Osteocyte (in vitro differentiated cells): Measurements from ENCODE around the gene ZSCAN25. TPM values are rescaled to one million over a fixed set of nuclear protein-coding genes. Genes with fewer than 3 reads are reported as not detected.

ENCODE experiments used
- DNase-seq: peaks from one replicate; pipeline ENCODE4 v3.0.0; 2021; ENCODE audit warnings: mixed read lengths; ENCODE audit not compliant: unreplicated experiment; ENCODE audit errors: extremely low spot score
- H3K27ac Mint-ChIP-seq: one replicate; pipeline ENCODE4 v1.8.0; 2021; ENCODE audit warnings: mild to moderate bottlenecking, mixed read lengths; ENCODE audit not compliant: unreplicated experiment
- H3K27me3 Mint-ChIP-seq: one replicate; pipeline ENCODE4 v1.8.0; 2021; ENCODE audit warnings: mixed read lengths; ENCODE audit not compliant: unreplicated experiment
- H3K36me3 Mint-ChIP-seq: one replicate; pipeline ENCODE4 v1.8.0; 2021; ENCODE audit warnings: mixed read lengths; ENCODE audit not compliant: unreplicated experiment
- H3K4me1 Mint-ChIP-seq: one replicate; pipeline ENCODE4 v1.8.0; 2021; ENCODE audit warnings: mixed read lengths; ENCODE audit not compliant: unreplicated experiment
- H3K4me3 Mint-ChIP-seq: one replicate; pipeline ENCODE4 v1.8.0; 2021; ENCODE audit warnings: mild to moderate bottlenecking, moderate library complexity, mixed read lengths; ENCODE audit not compliant: unreplicated experiment
- H3K9me3 Mint-ChIP-seq: one replicate; pipeline ENCODE4 v1.8.0; 2021; ENCODE audit warnings: mixed read lengths; ENCODE audit not compliant: unreplicated experiment
- CTCF ChIP-seq: fragments of 200-600 bp; sonication (generic); IDR thresholded peaks from 2 replicates; pipeline ENCODE4 v1.5.0; 2021; ENCODE audit warnings: antibody characterized with exemption, mild to moderate bottlenecking, moderate library complexity
- total RNA-seq: library from RNA; stranded (reverse); gene quantifications from 2 replicates; pipeline ENCODE4 v1.2.1, GENCODE V29; 2021

The ZSCAN25 gene
- total RNA-seq, 1 donor from 2014 or later = 20.7 TPM

- TF ChIP-seq CTCF = no peak
- peaks cover 4% of the 10 kb centered on the region for H3K9me3 Mint-ChIP-seq
- no peaks in the 10 kb centered on the region for H3K27me3 Mint-ChIP-seq
- no peak overlapping the region for H3K4me3 Mint-ChIP-seq
- H3K27ac Mint-ChIP-seq = no peak overlapping the region
- DNase-seq = no peak
- no peaks in the 10 kb centered on the region for H3K4me1 Mint-ChIP-seq
- H3K36me3 Mint-ChIP-seq = peaks cover 6% of the 10 kb centered on the region
Measured at GRCh38 chr7:99665312-99666012, 48.7 kb downstream of the ZSCAN25 start.

DNA sequence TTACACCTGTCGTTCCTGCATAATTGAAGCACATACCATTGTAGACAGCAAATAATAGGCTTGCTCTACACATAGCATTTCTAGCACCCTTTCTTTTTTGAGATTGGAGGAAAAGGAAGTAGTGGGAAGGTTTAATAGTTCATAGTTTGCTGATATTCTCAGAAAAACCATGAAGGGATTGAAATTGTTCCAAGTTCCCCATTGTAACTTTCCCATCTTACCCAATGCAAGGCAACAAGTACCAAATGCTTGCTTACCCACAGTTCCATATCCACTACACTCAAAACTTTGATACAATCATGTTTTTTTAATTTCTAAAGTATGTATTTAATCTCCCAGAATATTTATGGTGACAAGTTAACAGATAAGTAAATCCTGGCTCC is 49.3 kb downstream of the ZSCAN25 start:
- Mint-ChIP-seq H3K36me3 (peaks cover 6% of the 10 kb centered on the region), H3K27ac (no peak overlapping the region), H3K27me3 (no peaks in the 10 kb centered on the region), H3K4me1 (no peaks in the 10 kb centered on the region), H3K9me3 (peaks cover 4% of the 10 kb centered on the region), H3K4me3 (no peak overlapping the region)
- no peak for DNase-seq
- TF ChIP-seq CTCF = no peak

DNA sequence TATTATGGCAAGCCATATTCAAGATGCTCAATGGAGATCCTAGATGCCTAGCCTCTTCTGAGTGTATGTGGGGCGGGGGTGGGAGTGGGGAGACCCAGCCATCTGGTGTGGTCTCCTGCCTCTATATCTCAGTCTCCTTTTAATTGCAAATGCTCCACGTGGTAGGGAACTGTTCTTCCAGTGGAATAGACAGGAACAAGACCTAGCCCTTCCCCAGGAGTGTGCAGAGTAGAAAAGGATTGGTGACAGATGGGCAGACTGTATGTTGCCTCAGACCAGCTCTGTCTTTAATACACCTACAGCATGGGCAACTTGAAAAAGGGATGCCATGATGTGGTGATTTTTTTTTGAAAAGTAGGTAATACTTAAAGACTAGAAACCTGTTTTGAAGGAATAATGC is 50.4 kb downstream of the ZSCAN25 start:
- Mint-ChIP-seq H3K36me3 (peaks cover 6% of the 10 kb centered on the region), H3K9me3 (peaks cover 4% of the 10 kb centered on the region)

DNA sequence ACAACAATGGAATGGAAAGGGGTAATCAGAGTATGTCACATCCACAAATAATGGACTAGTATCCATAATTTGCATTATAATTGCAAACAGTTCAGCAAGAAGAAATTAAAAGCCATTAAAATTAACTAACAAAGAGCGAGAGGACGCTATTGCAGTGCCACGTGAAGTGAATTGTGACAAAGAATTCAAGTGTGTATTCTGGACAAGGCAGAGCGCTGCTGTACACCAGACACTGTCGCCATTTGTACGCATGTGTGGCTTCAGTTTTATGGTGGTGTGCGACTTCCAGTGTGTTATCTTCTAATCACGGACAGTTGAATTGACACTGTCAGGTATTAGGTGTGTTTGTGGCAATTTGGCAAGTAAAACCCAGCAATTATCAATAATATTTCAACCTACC is 51.8 kb downstream of the ZSCAN25 start:
- Mint-ChIP-seq H3K4me3 (no peak overlapping the region), H3K9me3 (peaks cover 3% of the 10 kb centered on the region), H3K36me3 (peaks cover 4% of the 10 kb centered on the region), H3K4me1 (no peaks in the 10 kb centered on the region), H3K27ac (no peak overlapping the region), H3K27me3 (no peaks in the 10 kb centered on the region)
- no peak for DNase-seq
- no peak for TF ChIP-seq CTCF

More for the DNA sequence above, 50.4 kb downstream of the ZSCAN25 start:
- no peak for DNase-seq
- Mint-ChIP-seq H3K4me1 (no peaks in the 10 kb centered on the region), H3K27ac (no peak overlapping the region), H3K4me3 (no peak overlapping the region), H3K27me3 (no peaks in the 10 kb centered on the region)
- TF ChIP-seq CTCF = no peak

GRCh38 chr7:99669782-99670181 is 53.0 kb downstream of the ZSCAN25 start:
- H3K4me1 Mint-ChIP-seq = no peaks in the 10 kb centered on the region
- peaks cover 2% of the 10 kb centered on the region for H3K36me3 Mint-ChIP-seq
- H3K27ac Mint-ChIP-seq = no peak overlapping the region
- DNase-seq = no peak
- no peaks in the 10 kb centered on the region for H3K27me3 Mint-ChIP-seq
- no peak overlapping the region for H3K4me3 Mint-ChIP-seq
- no peaks in the 10 kb centered on the region for H3K9me3 Mint-ChIP-seq
- TF ChIP-seq CTCF = no peak
